ENCODE measurements around the gene C12orf50.

DNA sequence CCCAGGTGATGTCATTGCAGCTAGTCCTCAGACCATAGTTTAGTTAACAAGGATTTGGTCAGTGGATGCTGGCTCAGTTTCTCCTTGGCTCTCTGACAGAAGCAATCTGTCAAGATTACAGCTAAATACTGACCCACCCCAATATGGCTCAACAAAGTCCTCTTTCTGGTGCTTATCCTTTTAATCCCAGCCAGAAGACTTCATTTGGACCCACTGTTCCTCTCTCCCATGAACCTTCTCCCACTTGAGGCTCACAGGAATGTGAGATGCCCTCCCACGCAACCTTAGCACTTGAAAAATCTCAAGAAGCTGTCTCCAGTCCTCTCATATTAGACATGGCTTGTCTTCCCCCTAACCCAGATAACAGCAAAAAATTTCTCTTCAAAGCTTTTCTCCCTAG lies 47.7 kb downstream of the C12orf50 start:
- TF ChIP-seq CTCF (conservative IDR thresholded peaks at IDR 0.05; ENCODE audit: low read depth in 2 of 2) (no peak), EZH2phosphoT487 (IDR thresholded peaks at IDR 0.05; ENCODE audit: unreplicated experiment) (no peak), EZH2 (IDR thresholded peaks at IDR 0.05; ENCODE audit: low read depth, unreplicated experiment) (no peak), ZNF331 (CRISPR knock-in tag; IDR thresholded peaks at IDR 0.05; ENCODE audit: low read depth) (no peak)
